Hindlimb muscle (tissue), 1 donor: ENCODE measurements around the gene GATAD2A. TPM values are rescaled to one million over a fixed set of nuclear protein-coding genes. Genes with fewer than 3 reads are reported as not detected.

ENCODE experiments used
- DNase-seq: peaks from one replicate; pipeline ENCODE4 v3.0.0-alpha.2; 2013
- polyA plus RNA-seq: library from polyadenylated mRNA; unstranded; fragments of 120-200 nt; gene quantifications from one replicate; pipeline ENCODE4 v1.2.1, GENCODE V29; 2013; ENCODE audit not compliant: insufficient read length

Gene GATAD2A
- polyA plus RNA-seq, 1 donor, result 56.4 TPM

GRCh38 chr19:19422156-19422555, 16.7 kb downstream of the GATAD2A start:
- DNase-seq, result no peak

GRCh38 chr19:19423322-19423721, 17.8 kb downstream of the GATAD2A start:
- DNase-seq, result no peak

GRCh38 chr19:19425170-19425875, 19.8 kb downstream of the GATAD2A start:
- no peak for DNase-seq

GRCh38 chr19:19426216-19426615, 20.7 kb downstream of the GATAD2A start:
- no peak for DNase-seq

GRCh38 chr19:19426799-19427198, 21.3 kb downstream of the GATAD2A start:
- DNase-seq, result no peak

- no peak for DNase-seq
These were observed 21.8 kb downstream of the GATAD2A start for GRCh38 chr19:19427302-19427701.

- DNase-seq, result no peak
These were observed 22.5 kb downstream of the GATAD2A start for GRCh38 chr19:19427944-19428343.

- DNase-seq, result no peak
These were observed 23.3 kb downstream of the GATAD2A start for GRCh38 chr19:19428746-19429145.

GRCh38 chr19:19429361-19429760, 23.9 kb downstream of the GATAD2A start:
- DNase-seq, result no peak

GRCh38 chr19:19432732-19433131, 27.3 kb downstream of the GATAD2A start:
- DNase-seq, result no peak

GRCh38 chr19:19433666-19434213, 28.3 kb downstream of the GATAD2A start:
- DNase-seq, result no peak

GRCh38 chr19:19434483-19435045, 29.1 kb downstream of the GATAD2A start:
- DNase-seq, result no peak

- no peak for DNase-seq
These were observed 30.7 kb downstream of the GATAD2A start for GRCh38 chr19:19436137-19436691.

GRCh38 chr19:19438366-19439175, 33.1 kb downstream of the GATAD2A start:
- DNase-seq, result no peak

GRCh38 chr19:19439176-19439482, 33.7 kb downstream of the GATAD2A start:
- DNase-seq, result no peak

- DNase-seq, result no peak
These were observed 37.8 kb downstream of the GATAD2A start for GRCh38 chr19:19443283-19443682.

GRCh38 chr19:19443902-19444680, 38.6 kb downstream of the GATAD2A start:
- DNase-seq, result no peak

GRCh38 chr19:19444681-19445155, 39.2 kb downstream of the GATAD2A start:
- no peak for DNase-seq

GRCh38 chr19:19445288-19445687, 39.8 kb downstream of the GATAD2A start:
- DNase-seq, result no peak

- DNase-seq, result no peak
These were observed 40.5 kb downstream of the GATAD2A start for GRCh38 chr19:19445911-19446361.

GRCh38 chr19:19446655-19447437, 41.4 kb downstream of the GATAD2A start:
- no peak for DNase-seq
